Stimulated activated CD4-positive, alpha-beta T cell treated with anti-CD3 and anti-CD28 coated beads, Interleukin-12 subunit alpha, Interleukin-12 subunit beta, amount 100 ng/mL, for 24 hours (primary cell): Measurements from ENCODE around the gene MACO1.
"Not testable (repeated sequence)": the region's sequence is repeated elsewhere in the genome, so short reads cannot be mapped to it uniquely, and the experiment has no call there.

Source experiments
- DNase-seq, 2 experiments: peaks; one replicate each; pipeline ENCODE4 v3.0.0-alpha.2; 2020; ENCODE audit warnings: low read depth in 2 of 2

The MACO1 gene

GRCh38 chr1:25458541-25459298 lies 28.0 kb downstream of the MACO1 start:
- no peak for DNase-seq

DNA sequence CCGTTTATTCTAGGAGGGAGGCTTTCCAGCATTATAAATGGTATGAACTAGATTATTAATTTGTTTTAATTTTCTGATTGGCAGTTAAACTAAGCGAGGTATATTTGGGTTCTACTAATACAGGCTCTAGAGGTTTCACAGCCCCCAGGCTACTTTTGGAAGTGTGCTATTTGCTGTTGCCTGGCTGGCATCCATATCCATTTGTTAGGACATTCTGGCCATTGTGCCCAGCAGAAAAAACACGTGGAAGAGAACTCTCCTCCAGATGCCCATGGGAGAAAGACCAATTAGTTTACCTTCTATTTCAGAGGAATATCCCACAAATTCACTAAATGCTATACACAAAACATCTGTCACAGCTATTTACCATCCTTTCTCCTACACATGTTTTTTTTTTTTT lies 29.3 kb downstream of the MACO1 start:
- DNase-seq, result no peak

- DNase-seq, result not testable (repeated sequence)
These were observed 30.1 kb downstream of the MACO1 start for GRCh38 chr1:25460816-25461215.

DNA sequence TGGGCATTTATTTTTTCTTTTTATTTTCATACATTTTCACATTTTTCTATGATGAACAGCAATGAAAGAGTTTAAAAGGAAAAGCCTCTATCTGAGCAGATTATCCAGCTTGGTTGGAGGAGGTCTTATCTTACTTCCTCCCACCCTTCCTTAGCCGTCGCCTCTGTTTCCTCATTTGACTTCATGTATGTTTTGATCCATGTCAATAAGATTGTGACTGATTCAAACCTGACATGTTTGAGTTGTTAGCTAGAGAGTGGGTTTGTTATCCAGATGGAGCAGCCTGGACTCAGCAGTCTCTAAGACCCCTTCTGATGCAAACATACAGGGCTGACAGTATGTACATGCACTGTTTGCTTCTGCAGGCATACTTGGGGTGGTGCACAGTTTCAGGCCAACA lies 31.2 kb downstream of the MACO1 start:
- DNase-seq, result no peak

GRCh38 chr1:25462732-25463131 lies 32.0 kb downstream of the MACO1 start:
- DNase-seq, result no peak

- DNase-seq, result no peak
These were observed 36.5 kb downstream of the MACO1 start for GRCh38 chr1:25467193-25467592.

DNA sequence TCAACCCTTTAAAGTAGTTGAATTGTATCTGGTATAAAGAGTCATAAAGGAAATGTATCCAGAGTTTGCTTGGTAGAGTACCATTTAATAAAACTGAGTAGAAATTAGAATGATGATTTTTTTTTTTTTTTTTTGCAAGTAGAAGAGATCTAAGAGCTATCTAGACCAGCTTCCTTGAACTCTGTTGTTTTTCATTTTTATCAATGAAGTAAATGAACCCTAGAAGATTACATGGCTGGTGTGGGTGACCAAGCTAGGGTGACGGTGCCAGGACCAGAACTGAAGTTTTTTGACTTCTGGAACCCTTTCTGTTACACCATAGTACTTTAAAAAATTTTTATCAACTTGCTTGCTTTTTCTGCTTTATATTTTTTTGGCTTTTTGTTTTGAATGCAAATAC lies 36.9 kb downstream of the MACO1 start:
- DNase-seq, result no peak

GRCh38 chr1:25468033-25468432 lies 37.3 kb downstream of the MACO1 start:
- no peak for DNase-seq

- DNase-seq, result no peak
These were observed 38.5 kb downstream of the MACO1 start for GRCh38 chr1:25469177-25469576.

DNA sequence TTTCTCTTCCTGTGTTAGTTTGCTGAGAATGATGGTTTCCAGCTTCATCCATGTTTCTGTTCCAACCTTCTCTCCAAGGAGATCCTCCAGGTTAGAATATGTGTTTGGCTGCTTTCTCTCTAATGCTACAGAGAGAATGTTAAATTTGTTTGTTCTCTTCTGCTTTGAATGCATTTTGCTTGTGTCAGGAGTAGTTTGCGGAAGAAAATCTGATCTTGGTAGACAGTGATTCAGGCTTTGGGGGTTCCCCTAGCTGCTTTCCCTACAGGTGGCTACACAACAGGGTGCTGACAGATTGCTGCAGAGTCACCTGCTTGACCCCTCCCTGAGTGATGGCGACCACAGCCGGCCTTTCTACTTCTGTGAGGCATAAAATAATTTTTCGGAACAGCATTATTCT lies 41.8 kb downstream of the MACO1 start:
- DNase-seq, result no peak

DNA sequence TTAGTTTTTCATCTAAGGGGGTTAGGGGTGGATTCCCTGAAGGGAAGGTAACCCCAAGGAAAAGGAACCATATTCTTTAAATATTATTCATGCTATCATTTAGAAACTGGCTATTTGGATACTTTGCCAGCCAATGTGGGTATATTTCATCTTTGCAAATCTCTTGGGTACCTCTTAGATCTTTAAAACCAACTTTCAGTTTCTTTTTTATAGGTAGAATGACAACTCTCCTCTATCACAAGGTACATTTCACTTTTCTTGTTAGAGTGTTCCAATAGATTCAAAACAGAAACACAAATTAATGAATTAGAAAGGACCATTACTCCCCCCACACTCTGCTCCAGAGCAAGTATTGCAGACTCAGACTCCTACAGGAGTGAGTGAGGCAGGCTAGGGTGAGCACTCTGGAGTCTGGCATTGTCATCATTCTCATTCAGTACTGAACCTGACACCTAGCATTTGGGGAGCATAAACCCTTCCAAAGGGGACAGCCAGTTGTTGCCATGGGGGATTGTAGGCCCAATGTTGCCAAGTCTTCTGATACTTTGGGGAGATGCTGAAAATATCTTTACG lies 43.0 kb downstream of the MACO1 start:
- no peak for DNase-seq

- DNase-seq, result no peak
These were observed 43.8 kb downstream of the MACO1 start for GRCh38 chr1:25474439-25475047.

- DNase-seq, result no peak
These were observed 45.7 kb downstream of the MACO1 start for GRCh38 chr1:25476186-25477097.

DNA sequence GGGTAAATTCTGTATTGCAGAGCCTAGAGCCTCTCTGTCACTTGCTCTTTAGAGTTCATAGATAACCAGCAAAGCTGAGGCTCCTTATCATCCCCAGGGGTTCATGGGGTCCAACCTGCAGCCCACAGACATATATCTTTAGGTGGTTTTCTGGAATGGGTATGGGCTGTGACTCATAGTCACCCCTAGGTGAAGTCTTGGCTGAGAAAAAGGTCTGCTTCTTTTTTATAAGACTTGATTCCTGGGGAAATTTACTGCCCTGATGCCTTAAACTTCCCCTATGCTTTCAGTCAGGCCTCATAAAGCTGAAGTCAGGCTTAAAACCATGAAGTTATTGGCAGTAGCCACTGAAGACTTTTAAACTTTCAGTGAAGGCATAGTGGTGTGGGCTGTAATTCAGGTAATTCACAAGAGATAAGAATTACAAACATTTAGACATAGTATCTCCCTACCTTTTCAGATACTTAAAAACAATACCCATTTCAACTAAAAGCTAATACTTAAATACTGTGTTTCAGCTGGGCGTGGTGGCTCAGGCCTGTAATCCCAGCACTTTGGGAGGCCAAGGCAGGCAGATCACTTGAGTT lies 46.8 kb downstream of the MACO1 start:
- DNase-seq, result no peak

GRCh38 chr1:25478633-25479032 lies 47.9 kb downstream of the MACO1 start:
- no peak for DNase-seq

DNA sequence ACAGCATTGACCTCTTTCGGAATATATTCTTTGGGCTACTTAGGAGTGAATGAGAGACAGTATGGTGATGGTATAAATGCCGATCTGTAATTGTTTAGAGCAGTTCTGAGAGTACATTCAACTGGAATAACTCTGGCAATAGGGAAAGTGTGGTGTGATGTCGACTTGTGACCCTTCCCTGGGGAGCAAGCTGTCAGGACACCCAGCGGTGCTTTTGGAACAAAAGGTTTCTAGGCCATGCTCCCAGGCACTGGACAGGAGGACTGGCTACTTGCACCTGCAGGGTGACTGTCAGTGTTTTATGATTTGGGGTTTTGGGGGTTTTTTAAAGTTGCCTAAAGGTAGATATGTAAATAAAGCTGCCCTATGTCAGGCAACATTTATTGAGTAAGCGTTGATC lies 50.9 kb downstream of the MACO1 start:
- DNase-seq, result no peak

DNA sequence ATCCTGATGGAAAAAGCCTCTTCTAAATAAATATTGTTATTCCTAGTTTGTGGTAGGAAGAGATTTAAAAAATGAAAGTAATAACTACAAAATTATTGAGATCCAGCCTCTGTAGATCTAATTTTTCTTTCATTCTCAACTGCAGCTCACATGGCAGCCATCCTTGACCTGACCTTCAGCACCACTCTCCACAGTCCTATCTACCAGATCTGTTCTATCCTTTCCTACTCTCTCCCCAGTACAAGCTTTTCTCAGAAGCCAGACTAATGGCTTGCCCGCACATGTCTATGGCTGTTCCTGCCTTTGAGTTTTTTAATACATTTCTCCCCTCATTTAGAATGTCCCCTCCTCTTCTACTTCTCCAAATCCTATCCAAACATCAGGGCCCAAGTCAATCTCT lies 51.5 kb downstream of the MACO1 start:
- no peak for DNase-seq

DNA sequence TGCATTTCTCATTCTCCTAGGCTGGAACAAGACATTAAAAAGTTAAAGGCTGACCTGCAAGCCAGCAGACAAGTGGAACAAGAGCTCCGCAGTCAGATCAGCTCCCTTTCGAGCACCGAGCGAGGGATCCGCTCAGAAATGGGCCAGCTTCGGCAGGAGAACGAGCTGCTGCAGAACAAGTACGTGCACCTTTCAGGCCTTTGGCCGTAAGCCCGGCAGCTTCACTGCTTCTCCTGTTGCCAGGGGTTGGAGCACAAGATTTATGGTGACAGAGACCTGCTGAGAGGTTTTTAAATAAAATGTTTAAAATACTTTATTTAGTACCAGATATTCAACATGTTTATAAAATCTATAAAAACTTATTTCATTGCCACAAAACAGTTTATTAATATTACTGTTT lies 53.4 kb downstream of the MACO1 start:
- no peak for DNase-seq

GRCh38 chr1:25484533-25484932 lies 53.8 kb downstream of the MACO1 start:
- DNase-seq, result no peak

- no peak for DNase-seq
These were observed 55.1 kb downstream of the MACO1 start for GRCh38 chr1:25485536-25486411.

DNA sequence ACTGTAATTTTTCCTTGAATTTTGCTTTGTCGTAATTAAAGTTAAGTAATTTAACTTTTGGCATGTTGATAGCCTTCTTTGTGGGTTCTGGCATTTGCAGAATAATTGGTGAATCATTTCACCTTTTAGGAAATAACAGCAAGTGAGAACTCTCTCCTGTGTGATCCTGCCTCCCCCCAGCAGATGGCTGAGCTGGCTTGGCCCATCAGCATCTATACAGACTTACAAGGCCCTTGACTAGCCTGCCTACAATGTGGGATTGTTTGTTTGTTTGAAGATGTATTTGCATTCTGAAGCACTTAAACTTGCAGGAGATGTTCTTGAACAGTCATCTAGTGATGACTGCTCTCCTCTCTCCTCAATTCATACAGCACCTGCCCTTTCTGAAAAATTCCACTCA lies 55.9 kb downstream of the MACO1 start:
- DNase-seq, result no peak
